22Rv1 (cell line): ENCODE measurements around the gene HES5.

Experiments used
- H3K27ac ChIP-seq: fragments of 450-650 bp; 2 replicates; pipeline ENCODE4 v1.5.1; 2017
- CTCF ChIP-seq: fragments of 450-650 bp; IDR thresholded peaks from 2 replicates; pipeline ENCODE4 v1.5.1; 2017; ENCODE audit warnings: mild to moderate bottlenecking
- ZFX ChIP-seq: fragments of 450-650 bp; IDR thresholded peaks from 2 replicates; pipeline ENCODE4 v1.6.1; 2017; ENCODE audit warnings: antibody characterized with exemption, borderline replicate concordance

Gene HES5

GRCh38 chr1:2499986-2500596 lies 30.0 kb downstream of the HES5 start:
- TF ChIP-seq CTCF = no peak
- no peak for TF ChIP-seq ZFX
- H3K27ac ChIP-seq = no peak overlapping the region

- H3K27ac ChIP-seq = no peak overlapping the region
- TF ChIP-seq CTCF (no peak), ZFX (no peak)
Measured at GRCh38 chr1:2499260-2499659, 30.8 kb downstream of the HES5 start.

GRCh38 chr1:2498648-2499047 lies 31.4 kb downstream of the HES5 start:
- TF ChIP-seq CTCF = no peak
- TF ChIP-seq ZFX = no peak
- no peak overlapping the region for H3K27ac ChIP-seq

- H3K27ac ChIP-seq = no peak overlapping the region
- no peak for TF ChIP-seq CTCF
- TF ChIP-seq ZFX = no peak
Measured at GRCh38 chr1:2497891-2498290, 32.2 kb downstream of the HES5 start.

GRCh38 chr1:2496746-2497145 lies 33.3 kb downstream of the HES5 start:
- TF ChIP-seq CTCF (no peak), ZFX (no peak)
- H3K27ac ChIP-seq = no peak overlapping the region

- TF ChIP-seq CTCF = no peak
- no peak for TF ChIP-seq ZFX
- H3K27ac ChIP-seq = no peak overlapping the region
Measured at GRCh38 chr1:2496087-2496622, 33.9 kb downstream of the HES5 start.

- no peak for TF ChIP-seq ZFX
- no peak for TF ChIP-seq CTCF
- H3K27ac ChIP-seq = no peak overlapping the region
Measured at GRCh38 chr1:2495546-2495945, 34.5 kb downstream of the HES5 start.
